Activated CD4-positive, alpha-beta T cell treated with anti-CD3 and anti-CD28 coated beads, Interleukin-10, Interleukin-2, amounts not matched to agents 100 ng/mL and 50 ng/mL, durations not matched to agents 16 hours and 8 hours (primary cell): ENCODE data around the gene INAVA.
"Not testable (repeated sequence)": the region's sequence is repeated elsewhere in the genome, so short reads cannot be mapped to it uniquely, and the experiment has no call there.

Source experiments
- DNase-seq: peaks from one replicate; pipeline ENCODE4 v3.0.0-alpha.2; 2020

The INAVA gene

GRCh38 chr1:200899954-200900867, 5.5 kb downstream of the INAVA start:
- DNase-seq: no peak

DNA sequence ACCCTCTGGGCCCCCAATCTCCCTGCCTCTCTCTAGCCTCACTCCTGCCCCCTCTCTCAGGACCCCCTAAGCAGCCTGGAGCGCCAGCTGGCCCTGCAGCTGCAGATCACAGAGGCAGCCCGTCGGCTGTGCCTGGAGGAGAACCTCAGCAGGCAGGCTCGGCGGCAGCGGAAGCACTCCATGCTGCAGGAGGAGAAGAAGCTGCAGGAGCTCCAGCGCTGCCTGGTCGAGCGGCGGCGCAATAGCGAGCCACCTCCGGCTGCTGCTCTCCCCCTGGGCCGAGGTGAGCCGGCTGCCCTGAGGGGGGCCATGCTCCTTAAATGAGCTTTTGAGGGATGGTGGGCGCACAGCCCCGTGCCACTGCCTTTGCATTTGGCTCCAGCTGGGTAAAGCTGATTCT, 6.2 kb downstream of the INAVA start:
- DNase-seq: no peak

GRCh38 chr1:200901350-200901749, 6.7 kb downstream of the INAVA start:
- no peak for DNase-seq

DNA sequence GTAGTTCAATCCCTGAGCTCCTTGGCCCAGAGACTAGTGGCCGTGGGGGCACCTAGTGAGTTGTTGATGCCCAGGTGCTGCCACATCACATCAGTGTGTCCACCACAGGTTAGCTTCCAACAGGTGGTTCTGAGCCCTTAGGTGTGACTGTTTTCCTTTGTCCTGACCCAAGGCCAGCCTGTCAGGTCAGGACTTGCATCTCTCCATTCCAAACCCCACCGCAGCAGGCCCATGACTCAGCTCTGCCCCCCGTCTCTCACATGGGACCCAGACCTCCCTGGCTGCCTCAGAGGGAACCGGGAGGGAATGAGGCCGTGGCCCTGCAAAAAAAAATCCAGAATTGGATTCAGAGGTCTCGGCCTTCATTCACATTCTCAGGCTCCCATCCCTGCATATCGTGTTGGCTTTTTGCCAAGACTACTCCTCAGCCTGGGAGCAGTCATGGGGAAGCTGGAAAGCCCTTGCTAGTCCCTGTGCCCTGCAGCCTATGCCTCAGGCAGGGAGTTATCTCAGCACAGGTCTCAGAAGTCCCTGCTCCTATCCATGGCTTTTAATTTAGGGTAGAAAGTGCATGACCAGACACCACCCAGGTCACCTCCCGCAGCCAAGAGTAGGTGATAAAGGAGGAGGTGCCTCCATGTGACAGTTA, 7.2 kb downstream of the INAVA start:
- no peak for DNase-seq

DNA sequence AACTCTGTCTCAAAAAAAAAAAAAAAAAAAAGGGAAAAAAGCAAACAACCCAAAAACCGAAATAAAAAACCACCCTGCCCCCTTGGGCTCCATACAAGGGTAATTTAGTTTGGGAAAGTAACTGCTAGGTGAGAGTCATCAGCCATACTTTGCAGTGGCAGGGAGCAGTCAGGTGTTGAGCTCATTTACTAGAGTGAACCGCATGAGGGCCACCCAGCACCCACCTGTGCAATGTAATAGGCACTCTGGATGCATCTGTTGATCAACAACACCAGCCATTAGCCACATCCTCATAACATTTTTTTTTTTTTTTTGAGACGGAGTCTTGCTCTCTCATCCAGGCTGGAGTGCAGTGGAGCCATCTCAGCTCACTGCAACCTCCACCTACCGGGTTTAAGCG, 9.1 kb downstream of the INAVA start:
- no peak for DNase-seq

DNA sequence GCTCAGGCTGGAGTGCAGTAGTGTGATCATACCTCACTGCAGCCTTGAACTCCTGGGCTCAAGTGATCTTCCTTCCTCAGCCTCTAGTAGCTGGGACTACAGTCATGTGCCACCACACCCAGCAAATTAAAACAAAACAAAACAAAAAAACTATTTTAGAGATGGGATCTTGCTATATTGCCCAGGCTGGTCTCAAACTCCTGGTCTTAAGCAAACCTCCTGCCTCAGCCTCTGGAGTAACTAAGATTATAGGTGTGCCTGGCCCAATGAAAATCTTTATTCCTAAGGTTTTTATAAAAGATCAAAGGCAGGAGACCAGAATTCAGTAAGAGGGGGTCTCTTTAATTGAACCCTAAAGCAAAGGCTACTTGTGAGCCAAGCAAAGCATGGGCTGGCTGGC, 10.1 kb downstream of the INAVA start:
- no peak for DNase-seq

- peak; percentile 85 for DNase-seq
Measured at GRCh38 chr1:200905411-200906052, 10.8 kb downstream of the INAVA start.

DNA sequence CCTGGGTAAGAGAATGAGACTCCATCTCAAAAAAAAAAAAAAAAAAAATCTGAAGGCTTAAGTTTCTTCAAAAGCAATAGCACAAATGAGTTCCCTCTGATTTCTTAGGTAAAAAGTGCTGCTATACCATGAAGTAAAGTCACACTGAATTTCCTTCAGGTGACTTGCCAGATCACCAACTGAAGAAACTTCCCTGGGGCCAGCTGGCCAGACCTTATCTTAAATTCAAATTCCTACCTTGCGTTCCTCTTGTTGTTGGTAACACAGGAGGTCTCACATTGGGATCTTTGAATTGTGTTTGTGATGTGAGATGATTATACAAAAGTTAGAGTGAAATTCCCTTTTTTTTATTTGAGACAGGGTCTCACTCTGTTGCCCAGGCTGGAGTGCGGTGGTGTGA, 11.8 kb downstream of the INAVA start:
- DNase-seq: no peak

DNA sequence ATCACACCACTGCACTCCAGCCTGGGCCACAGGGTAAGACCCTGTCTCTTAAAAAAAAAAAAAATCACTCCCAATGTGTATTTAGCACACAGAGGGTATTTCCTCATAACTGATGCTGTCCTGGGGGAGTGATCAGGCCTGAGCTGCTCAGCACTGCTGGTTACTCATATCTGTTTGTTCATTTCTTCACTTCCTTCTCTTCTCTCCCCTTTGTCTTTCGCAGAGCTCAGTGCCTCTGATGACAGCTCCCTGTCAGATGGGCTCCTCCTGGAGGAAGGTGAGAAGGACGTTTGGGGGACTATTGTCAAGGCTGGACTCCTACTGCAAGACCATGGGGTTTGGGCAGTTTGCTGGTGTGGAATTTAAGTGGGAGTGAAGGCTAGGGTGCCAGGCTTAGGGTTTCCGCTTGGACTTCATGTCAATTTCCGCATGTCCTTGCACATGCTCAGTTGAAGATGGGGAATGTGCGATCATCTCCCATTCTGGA, 13.0 kb downstream of the INAVA start:
- no peak for DNase-seq

GRCh38 chr1:200908191-200908868, 13.6 kb downstream of the INAVA start:
- no peak for DNase-seq

DNA sequence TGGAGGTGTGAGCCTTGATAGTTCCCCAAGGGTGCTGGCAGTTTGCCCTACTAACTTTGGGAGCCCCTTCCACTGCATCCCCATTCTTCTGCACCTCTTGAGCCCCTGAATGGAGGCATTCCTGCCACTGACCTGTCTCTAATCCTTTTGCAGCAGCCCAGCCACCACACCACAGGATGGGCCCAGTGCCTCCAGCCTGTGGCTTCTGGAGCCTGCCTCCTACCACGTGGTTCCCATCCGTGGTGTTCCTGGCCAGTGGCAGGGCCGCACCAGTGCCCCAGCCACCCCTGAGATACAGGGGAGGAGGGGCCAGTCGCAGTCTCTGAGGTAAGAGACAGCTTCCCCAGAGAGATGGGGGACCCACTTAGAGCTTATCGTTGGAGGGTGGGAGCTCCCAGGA, 14.4 kb downstream of the INAVA start:
- DNase-seq: no peak

DNA sequence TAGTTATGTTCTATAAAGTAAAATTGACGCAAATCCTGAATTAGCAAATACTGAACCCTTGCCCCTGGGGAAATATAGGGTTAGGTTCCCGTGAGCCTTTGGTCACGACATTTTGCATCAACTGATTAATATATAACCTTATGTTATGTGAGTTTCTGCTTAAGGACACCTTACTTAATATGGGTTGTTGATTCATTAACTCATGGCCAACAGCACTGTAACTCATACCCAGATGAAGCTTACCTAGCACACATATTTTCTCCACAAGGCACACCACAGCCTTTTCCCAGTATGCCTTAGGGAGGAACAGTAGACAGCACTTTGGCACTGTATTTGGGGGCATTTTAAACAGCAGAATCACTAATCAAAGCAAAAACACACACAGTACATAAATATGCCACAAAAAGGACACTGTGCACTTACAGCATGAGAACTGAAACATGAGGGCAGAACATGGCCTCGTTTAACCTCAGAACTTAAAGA, 15.1 kb downstream of the INAVA start:
- DNase-seq: no peak

GRCh38 chr1:200911361-200911760, 16.7 kb downstream of the INAVA start:
- no peak for DNase-seq

- not testable (repeated sequence) for DNase-seq
Measured at GRCh38 chr1:200911936-200912335, 17.2 kb downstream of the INAVA start.

- DNase-seq: no peak
Measured at GRCh38 chr1:200912737-200913407, 18.2 kb downstream of the INAVA start.

GRCh38 chr1:200916152-200916551, 21.5 kb downstream of the INAVA start:
- DNase-seq: no peak

DNA sequence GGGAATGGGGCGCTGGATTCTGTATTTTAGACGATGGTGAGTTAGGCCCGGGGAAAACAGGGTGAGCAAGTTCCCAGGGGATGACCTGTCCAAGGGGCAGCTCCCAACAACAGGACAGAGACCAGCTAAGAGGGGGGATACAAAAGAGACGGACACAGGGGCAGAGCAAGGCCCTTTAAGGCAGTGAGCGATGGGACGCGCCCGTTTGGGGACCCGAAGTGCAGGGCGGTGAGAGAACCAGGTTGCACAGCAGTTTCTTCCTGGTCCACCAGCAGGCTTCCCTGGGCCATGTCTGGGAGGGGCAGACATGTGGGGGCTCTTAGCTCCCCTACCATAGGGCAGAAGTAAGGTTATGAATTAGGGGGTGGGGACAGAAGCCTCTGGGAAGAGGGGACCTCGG, 22.0 kb downstream of the INAVA start:
- DNase-seq: no peak

- no peak for DNase-seq
Measured at GRCh38 chr1:200917291-200917817, 22.7 kb downstream of the INAVA start.

DNA sequence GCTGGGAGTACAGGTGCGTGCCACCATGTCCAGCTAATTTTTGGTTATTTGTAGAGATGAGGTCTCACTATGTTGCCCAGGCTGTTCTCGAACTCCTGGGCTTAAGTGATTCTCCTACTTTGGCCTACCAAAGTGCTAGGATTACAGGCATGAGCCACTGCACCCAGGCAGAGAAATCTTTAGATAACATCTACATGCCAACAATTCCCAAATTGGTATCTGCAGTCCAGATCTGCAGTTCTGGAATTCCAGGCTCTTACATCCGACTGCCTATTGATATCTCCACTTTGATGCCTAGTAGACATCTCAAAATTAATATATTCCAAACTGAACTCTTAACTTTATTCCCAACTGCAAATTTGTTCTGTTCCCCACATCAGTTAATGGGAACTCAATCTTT, 23.3 kb downstream of the INAVA start:
- DNase-seq: no peak

DNA sequence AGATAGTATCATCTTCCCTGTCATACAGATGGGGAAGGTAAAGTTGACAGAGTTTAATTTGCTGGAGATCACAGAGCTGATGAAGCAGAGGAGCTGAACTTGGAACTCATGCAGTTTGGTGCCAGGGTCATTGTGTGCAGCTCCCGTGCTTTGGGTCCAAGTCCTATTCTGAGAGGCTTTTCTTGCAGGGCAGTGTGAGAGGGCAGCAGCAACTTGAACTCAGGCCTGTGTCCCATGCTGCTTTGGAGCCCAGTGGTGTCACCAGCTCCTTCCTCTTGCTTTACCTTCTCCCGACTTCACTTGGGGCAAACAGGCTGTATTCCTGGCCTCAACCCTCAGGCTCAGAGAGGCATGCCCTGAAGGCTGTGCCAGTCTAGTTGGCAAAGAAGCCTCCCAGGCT, 24.7 kb downstream of the INAVA start:
- DNase-seq: no peak

GRCh38 chr1:200921571-200922110, 26.9 kb downstream of the INAVA start:
- DNase-seq: no peak

DNA sequence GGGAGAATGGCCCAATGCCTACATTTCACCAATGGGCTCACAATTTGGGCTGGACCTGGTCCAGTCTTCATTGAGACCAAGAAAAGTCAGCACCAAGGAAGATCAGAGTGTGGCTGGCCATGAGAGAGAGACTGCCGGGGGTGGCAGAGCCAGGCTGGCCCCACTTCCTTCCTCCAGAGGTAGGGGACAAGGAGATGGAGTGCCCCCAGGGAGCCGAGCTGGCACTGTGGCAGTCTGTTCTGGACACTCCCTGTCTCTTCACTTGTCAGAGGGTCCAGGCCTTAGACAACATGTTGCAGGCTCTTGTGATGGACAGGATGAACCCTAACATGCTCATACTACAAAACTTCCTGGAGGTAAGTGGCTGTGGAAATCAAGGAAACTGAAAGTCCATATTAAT, 27.7 kb downstream of the INAVA start:
- DNase-seq: no peak
